ENCODE measurements around the gene GFOD1.

Gene GFOD1

DNA sequence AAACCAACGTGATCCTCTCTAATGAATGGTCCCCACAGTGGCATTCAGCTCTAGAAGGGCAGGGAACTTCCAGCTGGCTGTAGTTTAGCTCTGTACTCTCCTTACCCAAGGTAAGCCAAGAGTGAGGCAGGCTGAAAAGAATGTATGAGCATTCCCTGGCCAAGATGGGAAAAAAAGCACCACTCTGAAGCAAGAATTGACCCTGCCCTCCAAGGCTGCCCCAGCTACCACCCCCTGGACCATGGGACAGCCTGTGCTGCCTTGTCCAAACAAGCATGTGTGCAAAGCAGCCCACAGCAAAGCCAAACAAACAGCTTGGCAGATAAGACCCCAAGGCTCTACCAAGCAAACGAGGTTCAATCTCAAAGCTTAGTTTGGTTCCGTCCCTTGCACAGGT is 73.9 kb downstream of the GFOD1 start:
- 0 out of 2 replicates have a peak, but pooled peaks have one; percentile 1 for TF ChIP-seq TAF1 (IDR thresholded peaks at IDR 0.05; ENCODE audit: low read depth)
- no peak for TF ChIP-seq TCF12 (IDR thresholded peaks at IDR 0.05; ENCODE audit: low read depth)
- TF ChIP-seq EGR1 (IDR thresholded peaks at IDR 0.05): no peak
- TF ChIP-seq YY1 (IDR thresholded peaks at IDR 0.05; ENCODE audit: low read depth): no peak
- TF ChIP-seq TEAD4 (IDR thresholded peaks at IDR 0.05): peak; percentile 77
- TF ChIP-seq NFIC (IDR thresholded peaks at IDR 0.05): peak; percentile 68
- TF ChIP-seq CEBPB (IDR thresholded peaks at IDR 0.05): peak; percentile 52; the same call in 1 of the 2 replicates
- TF ChIP-seq EP300 (IDR thresholded peaks at IDR 0.05; ENCODE audit: borderline replicate concordance): peak; percentile 62; the same call in 1 of the 2 replicates

DNA sequence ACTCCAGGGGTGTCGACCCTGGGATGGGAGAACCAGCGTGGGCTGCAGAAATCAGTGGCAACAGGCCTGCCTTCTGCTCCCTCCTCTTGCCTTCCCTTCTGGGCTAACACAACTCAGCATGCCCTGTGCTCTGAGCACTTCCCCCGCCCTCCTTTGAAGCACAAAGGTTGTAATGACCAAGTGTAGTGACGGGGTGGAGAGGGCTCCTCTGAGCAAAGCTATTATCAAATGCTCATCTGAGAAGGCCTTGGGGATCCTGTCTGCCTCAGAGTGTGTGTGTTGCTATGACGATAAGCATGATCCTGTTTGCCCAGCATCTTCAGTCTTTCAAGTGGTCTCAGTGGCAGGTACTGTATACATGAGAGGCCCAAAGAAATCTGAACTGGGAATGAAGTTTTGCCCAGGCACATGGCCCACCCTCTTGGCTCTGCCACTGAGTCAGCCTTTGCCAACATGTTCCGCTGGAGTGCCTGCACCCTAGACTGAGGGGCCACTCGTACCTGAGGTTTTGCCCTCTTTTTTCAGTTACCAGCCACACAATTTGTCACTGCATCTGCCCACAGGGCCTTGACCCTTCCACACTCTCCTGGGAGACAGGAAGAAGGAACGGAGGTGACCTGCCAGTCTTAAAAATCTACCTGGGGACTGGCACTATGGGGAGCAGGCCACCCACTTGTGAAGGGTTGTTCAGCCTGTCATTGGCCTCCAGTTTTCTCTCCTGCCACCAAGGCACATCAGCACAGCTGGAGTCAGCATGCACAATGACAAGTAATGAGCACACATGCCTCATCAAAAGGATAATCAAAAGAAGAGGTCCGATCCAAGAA is 74.5 kb downstream of the GFOD1 start:
- TF ChIP-seq ZBTB7A (IDR thresholded peaks at IDR 0.05; ENCODE audit: low read depth): no peak
- TF ChIP-seq RAD21 (IDR thresholded peaks at IDR 0.05; ENCODE audit: low read depth): no peak
- TF ChIP-seq, protein P1, sequence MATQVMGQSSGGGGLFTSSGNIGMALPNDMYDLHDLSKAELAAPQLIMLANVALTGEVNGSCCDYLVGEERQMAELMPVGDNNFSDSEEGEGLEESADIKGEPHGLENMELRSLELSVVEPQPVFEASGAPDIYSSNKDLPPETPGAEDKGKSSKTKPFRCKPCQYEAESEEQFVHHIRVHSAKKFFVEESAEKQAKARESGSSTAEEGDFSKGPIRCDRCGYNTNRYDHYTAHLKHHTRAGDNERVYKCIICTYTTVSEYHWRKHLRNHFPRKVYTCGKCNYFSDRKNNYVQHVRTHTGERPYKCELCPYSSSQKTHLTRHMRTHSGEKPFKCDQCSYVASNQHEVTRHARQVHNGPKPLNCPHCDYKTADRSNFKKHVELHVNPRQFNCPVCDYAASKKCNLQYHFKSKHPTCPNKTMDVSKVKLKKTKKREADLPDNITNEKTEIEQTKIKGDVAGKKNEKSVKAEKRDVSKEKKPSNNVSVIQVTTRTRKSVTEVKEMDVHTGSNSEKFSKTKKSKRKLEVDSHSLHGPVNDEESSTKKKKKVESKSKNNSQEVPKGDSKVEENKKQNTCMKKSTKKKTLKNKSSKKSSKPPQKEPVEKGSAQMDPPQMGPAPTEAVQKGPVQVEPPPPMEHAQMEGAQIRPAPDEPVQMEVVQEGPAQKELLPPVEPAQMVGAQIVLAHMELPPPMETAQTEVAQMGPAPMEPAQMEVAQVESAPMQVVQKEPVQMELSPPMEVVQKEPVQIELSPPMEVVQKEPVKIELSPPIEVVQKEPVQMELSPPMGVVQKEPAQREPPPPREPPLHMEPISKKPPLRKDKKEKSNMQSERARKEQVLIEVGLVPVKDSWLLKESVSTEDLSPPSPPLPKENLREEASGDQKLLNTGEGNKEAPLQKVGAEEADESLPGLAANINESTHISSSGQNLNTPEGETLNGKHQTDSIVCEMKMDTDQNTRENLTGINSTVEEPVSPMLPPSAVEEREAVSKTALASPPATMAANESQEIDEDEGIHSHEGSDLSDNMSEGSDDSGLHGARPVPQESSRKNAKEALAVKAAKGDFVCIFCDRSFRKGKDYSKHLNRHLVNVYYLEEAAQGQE (IDR thresholded peaks at IDR 0.05; ENCODE audit: low read depth): no peak
- no peak for TF ChIP-seq FOXM1 (IDR thresholded peaks at IDR 0.05; ENCODE audit: borderline replicate concordance, low read depth)
- no peak for TF ChIP-seq CEBPB (IDR thresholded peaks at IDR 0.05)
- TF ChIP-seq, protein P2, sequence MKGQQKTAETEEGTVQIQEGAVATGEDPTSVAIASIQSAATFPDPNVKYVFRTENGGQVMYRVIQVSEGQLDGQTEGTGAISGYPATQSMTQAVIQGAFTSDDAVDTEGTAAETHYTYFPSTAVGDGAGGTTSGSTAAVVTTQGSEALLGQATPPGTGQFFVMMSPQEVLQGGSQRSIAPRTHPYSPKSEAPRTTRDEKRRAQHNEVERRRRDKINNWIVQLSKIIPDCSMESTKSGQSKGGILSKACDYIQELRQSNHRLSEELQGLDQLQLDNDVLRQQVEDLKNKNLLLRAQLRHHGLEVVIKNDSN (IDR thresholded peaks at IDR 0.05): no peak
- TF ChIP-seq EP300 (IDR thresholded peaks at IDR 0.05; ENCODE audit: borderline replicate concordance): no peak
- no peak for TF ChIP-seq CREB1 (IDR thresholded peaks at IDR 0.05; ENCODE audit: low read depth)
- no peak for TF ChIP-seq TEAD4 (IDR thresholded peaks at IDR 0.05)
- no peak for TF ChIP-seq TCF12 (IDR thresholded peaks at IDR 0.05; ENCODE audit: low read depth)
- TF ChIP-seq YY1 (IDR thresholded peaks at IDR 0.05; ENCODE audit: low read depth): no peak
- TF ChIP-seq, protein P3, sequence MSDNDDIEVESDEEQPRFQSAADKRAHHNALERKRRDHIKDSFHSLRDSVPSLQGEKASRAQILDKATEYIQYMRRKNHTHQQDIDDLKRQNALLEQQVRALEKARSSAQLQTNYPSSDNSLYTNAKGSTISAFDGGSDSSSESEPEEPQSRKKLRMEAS (IDR thresholded peaks at IDR 0.05): no peak
- no peak for TF ChIP-seq EGR1 (IDR thresholded peaks at IDR 0.05)
- TF ChIP-seq NFIC (IDR thresholded peaks at IDR 0.05): no peak
- no peak for TF ChIP-seq TAF1 (IDR thresholded peaks at IDR 0.05; ENCODE audit: low read depth)

DNA sequence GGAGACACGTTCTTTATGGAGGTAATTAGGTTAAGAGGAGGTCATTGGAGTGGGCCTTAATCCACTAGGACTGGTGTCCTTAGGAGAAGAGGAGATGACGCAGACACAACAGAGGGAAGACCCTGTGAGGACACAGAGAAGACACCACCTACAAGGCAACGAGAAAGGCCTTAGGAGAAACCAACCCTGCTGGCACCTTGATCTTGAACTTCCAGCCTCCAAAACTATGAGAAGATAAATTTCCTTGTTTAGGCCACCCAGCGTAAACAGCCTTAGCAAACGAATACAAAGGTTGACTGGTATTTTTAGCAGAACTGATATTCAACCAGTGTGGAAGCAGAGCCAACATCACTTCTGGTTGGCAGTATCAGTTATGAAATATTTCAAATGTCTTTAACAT is 75.2 kb downstream of the GFOD1 start:
- TF ChIP-seq TEAD4 (IDR thresholded peaks at IDR 0.05): no peak
- TF ChIP-seq, protein P3 (IDR thresholded peaks at IDR 0.05): no peak
- no peak for TF ChIP-seq ZBTB7A (IDR thresholded peaks at IDR 0.05; ENCODE audit: low read depth)
- TF ChIP-seq YY1 (IDR thresholded peaks at IDR 0.05; ENCODE audit: low read depth): no peak
- TF ChIP-seq FOXM1 (IDR thresholded peaks at IDR 0.05; ENCODE audit: borderline replicate concordance, low read depth): no peak
- no peak for TF ChIP-seq NFIC (IDR thresholded peaks at IDR 0.05)
- no peak for TF ChIP-seq RAD21 (IDR thresholded peaks at IDR 0.05; ENCODE audit: low read depth)
- no peak for TF ChIP-seq CEBPB (IDR thresholded peaks at IDR 0.05)
- TF ChIP-seq, protein P2 (IDR thresholded peaks at IDR 0.05): no peak
- no peak for TF ChIP-seq EGR1 (IDR thresholded peaks at IDR 0.05)
- no peak for TF ChIP-seq EP300 (IDR thresholded peaks at IDR 0.05; ENCODE audit: borderline replicate concordance)
- TF ChIP-seq TAF1 (IDR thresholded peaks at IDR 0.05; ENCODE audit: low read depth): no peak
- no peak for TF ChIP-seq CREB1 (IDR thresholded peaks at IDR 0.05; ENCODE audit: low read depth)

DNA sequence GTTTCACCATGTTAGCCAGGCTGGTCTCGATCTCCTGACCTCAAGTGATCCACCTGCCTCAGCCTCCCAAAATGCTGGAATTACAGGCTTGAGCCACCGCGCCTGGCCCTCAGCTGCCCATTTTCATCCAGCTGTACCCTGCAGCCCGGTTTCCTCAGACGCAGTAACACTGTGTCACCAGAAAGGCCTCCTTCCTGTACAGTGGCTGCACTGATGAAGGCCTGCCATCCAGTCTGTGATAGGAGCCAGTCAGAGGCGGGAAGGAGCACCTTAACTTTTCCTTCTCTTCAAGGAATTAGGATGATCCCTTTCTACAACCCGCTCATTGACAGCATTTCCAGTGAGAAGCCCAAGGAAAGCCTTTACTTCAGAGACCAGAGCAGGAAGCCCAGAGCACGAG is 75.9 kb downstream of the GFOD1 start:
- no peak for TF ChIP-seq ZBTB7A (IDR thresholded peaks at IDR 0.05; ENCODE audit: low read depth)
- no peak for TF ChIP-seq NFIC (IDR thresholded peaks at IDR 0.05)
- TF ChIP-seq, protein P3 (IDR thresholded peaks at IDR 0.05): no peak
- TF ChIP-seq TEAD4 (IDR thresholded peaks at IDR 0.05): no peak
- no peak for TF ChIP-seq TCF12 (IDR thresholded peaks at IDR 0.05; ENCODE audit: low read depth)
- TF ChIP-seq, protein P2 (IDR thresholded peaks at IDR 0.05): no peak
- TF ChIP-seq YY1 (IDR thresholded peaks at IDR 0.05; ENCODE audit: low read depth): no peak
- TF ChIP-seq, protein P1 (IDR thresholded peaks at IDR 0.05; ENCODE audit: low read depth): no peak
- no peak for TF ChIP-seq FOXM1 (IDR thresholded peaks at IDR 0.05; ENCODE audit: borderline replicate concordance, low read depth)
- TF ChIP-seq EGR1 (IDR thresholded peaks at IDR 0.05): no peak
- no peak for TF ChIP-seq CEBPB (IDR thresholded peaks at IDR 0.05)
- TF ChIP-seq RAD21 (IDR thresholded peaks at IDR 0.05; ENCODE audit: low read depth): no peak
